Lower lobe of right lung (tissue), 2 donors: ENCODE data around the gene TMEM63B. TPM values are rescaled to one million over a fixed set of nuclear protein-coding genes. Genes with fewer than 3 reads are reported as not detected.
"Not testable (repeated sequence)": the region's sequence is repeated elsewhere in the genome, so short reads cannot be mapped to it uniquely, and the experiment has no call there.

ENCODE experiments used
- ATAC-seq, 2 donors: fragments of 200-7000 bp; cut with Tn5 transposase; one replicate each; pipeline ENCODE4 v1.9.1; 2020 to 2022; ENCODE audit warnings: mild to moderate bottlenecking in 2 of 2, moderate library complexity in 2 of 2
- DNase-seq: peaks from one replicate; pipeline ENCODE4 v3.0.0-alpha.2; 2020
- H3K27ac ChIP-seq: fragments of 200-600 bp; one replicate; pipeline ENCODE4 v1.8.0; 2022
- H3K27me3 ChIP-seq: fragments of 200-600 bp; one replicate; pipeline ENCODE4 v1.8.0; 2022; ENCODE audit warnings: low read depth
- H3K36me3 ChIP-seq: fragments of 200-600 bp; one replicate; pipeline ENCODE4 v1.8.0; 2022; ENCODE audit warnings: mild to moderate bottlenecking
- H3K4me1 ChIP-seq: fragments of 200-600 bp; one replicate; pipeline ENCODE4 v1.8.0; 2022
- H3K4me3 ChIP-seq: fragments of 200-600 bp; one replicate; pipeline ENCODE4 v1.8.0; 2022; ENCODE audit warnings: mild to moderate bottlenecking
- H3K9me3 ChIP-seq: fragments of 200-600 bp; one replicate; pipeline ENCODE4 v1.8.0; 2022
- intact Hi-C: fragments of 100-400 bp; cut with DNase I; formaldehyde crosslinking; loops from one replicate; pipeline ENCODE4 v1.11.0; 2022
- total RNA-seq: library from RNA; stranded (reverse); fragmentation: NEBNext Ultra II Directional; extraction: Animal tissue kit (Norgen Biotek cat#: 25700); gene quantifications from one replicate; pipeline ENCODE4 v1.2.1, GENCODE V29; 2021
- TF ChIP-seq, protein P1 (sequence below): fragments of 200-600 bp; IDR thresholded peaks from one replicate; pipeline ENCODE4 v1.8.0; 2022; ENCODE audit warnings: antibody characterized with exemption, mild to moderate bottlenecking
- donor health status: DM: no; HTN: yes; CAD: no; lungs with severe emphysema.

The TMEM63B gene
- total RNA-seq, 1 donor from 2014 or later = 99.2 TPM

DNA sequence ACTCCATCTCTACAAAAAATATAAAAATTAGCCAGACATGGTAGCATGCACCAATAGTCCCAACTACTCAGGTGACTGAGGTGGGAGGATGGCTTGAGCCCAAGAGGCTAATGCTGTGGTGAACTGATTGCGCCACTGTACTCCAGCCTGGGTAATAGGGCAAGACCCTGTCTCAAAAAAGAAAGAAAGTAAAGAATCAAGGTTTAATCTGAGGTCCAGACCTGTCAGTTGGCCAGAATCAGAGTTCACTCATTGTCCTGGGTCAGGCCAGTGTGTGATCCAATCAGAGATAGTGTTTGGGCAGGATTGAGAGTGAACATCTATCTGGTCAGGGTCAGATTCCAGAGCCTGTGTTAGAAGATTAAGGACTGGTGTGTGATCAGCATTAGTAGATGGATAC lies 15.5 kb downstream of the TMEM63B start:
- DNase-seq = no peak
- ATAC-seq = no peak
- no peaks in the 10 kb centered on the region for H3K27me3 ChIP-seq
- no peaks in the 10 kb centered on the region for H3K4me1 ChIP-seq
- H3K27ac ChIP-seq = no peak overlapping the region
- no peaks in the 10 kb centered on the region for H3K9me3 ChIP-seq
- peaks cover 98% of the 10 kb centered on the region for H3K36me3 ChIP-seq
- no peak overlapping the region for H3K4me3 ChIP-seq
- TF ChIP-seq, protein P1, sequence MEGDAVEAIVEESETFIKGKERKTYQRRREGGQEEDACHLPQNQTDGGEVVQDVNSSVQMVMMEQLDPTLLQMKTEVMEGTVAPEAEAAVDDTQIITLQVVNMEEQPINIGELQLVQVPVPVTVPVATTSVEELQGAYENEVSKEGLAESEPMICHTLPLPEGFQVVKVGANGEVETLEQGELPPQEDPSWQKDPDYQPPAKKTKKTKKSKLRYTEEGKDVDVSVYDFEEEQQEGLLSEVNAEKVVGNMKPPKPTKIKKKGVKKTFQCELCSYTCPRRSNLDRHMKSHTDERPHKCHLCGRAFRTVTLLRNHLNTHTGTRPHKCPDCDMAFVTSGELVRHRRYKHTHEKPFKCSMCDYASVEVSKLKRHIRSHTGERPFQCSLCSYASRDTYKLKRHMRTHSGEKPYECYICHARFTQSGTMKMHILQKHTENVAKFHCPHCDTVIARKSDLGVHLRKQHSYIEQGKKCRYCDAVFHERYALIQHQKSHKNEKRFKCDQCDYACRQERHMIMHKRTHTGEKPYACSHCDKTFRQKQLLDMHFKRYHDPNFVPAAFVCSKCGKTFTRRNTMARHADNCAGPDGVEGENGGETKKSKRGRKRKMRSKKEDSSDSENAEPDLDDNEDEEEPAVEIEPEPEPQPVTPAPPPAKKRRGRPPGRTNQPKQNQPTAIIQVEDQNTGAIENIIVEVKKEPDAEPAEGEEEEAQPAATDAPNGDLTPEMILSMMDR = no peak
- intact Hi-C loops = no loop called here

DNA sequence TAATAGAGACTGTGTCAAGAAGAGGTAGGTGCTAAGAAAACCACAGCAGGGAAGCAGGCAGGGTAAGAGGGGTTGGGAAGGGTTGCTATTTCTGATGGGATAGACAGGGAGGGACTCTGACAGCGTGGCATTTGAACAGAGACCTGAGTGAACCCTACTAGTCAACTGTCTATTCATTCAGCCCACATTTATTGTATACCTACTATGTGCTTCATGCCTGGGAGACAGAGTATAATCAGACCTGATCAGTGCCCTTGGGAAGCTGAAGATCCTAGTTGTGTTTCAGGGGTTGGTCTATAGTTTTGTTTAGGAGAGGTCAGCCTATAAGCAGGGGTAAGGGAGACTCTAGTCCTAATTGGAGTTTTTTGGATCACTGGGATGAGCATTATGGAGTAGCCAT lies 16.4 kb downstream of the TMEM63B start:
- no peaks in the 10 kb centered on the region for H3K27me3 ChIP-seq
- no peak overlapping the region for H3K4me3 ChIP-seq
- intact Hi-C loops = no loop called here
- H3K4me1 ChIP-seq = no peaks in the 10 kb centered on the region
- H3K36me3 ChIP-seq = peaks cover 100% of the 10 kb centered on the region
- no peak for DNase-seq
- TF ChIP-seq, protein P1 = no peak
- H3K9me3 ChIP-seq = no peaks in the 10 kb centered on the region
- no peak for ATAC-seq
- H3K27ac ChIP-seq = no peak overlapping the region

DNA sequence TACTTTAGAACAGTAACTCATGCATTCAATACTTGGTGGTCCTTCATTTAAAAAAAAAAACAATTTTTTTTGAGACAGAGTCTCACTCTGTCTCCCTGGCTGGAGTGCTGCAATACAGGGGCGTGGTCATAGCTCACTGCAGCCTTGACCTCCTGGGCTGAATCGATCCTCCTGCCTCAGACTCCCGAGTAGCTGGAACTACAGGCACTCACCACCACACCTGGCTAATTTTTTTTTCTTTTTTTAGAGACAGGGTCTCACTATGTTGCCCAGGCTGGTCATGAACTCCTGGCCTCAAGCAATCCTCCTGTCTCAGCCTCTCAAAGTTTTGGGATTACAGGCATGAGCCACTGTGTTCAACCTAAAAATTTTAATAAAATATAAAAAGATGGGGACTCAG lies 17.2 kb downstream of the TMEM63B start:
- peaks cover 100% of the 10 kb centered on the region for H3K36me3 ChIP-seq
- H3K27me3 ChIP-seq, DNase-seq, ATAC-seq, intact Hi-C loops, H3K27ac ChIP-seq, H3K9me3 ChIP-seq, H3K4me1 ChIP-seq, H3K4me3 ChIP-seq: not testable (repeated sequence)

DNA sequence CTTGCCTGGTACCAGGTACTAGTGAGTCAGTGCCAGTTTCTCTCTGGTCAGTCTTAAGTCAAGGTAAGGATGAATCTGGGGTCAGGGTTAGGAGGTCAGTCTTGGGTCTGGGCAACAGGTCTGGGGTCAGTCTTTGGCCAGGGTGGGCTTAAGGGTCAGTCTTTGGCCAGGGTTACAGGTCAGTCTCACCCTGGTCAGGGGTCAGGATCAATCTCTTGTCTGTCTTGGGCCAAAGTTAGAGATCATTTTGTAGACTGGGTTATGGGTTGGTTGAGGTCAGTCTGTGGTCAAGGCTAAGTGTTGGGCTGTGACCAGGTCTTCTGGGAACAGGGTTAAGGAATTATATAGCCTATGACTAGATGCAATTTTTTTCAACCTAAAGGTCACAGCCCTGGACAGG lies 18.5 kb downstream of the TMEM63B start:
- intact Hi-C loops = no loop called here
- H3K4me1 ChIP-seq = no peaks in the 10 kb centered on the region
- no peak overlapping the region for H3K4me3 ChIP-seq
- DNase-seq (no peak), ATAC-seq (no peak)
- H3K27ac ChIP-seq = no peak overlapping the region
- H3K27me3 ChIP-seq = no peaks in the 10 kb centered on the region
- H3K36me3 ChIP-seq = peaks cover 99% of the 10 kb centered on the region
- H3K9me3 ChIP-seq = no peaks in the 10 kb centered on the region
- TF ChIP-seq, protein P1 = no peak

DNA sequence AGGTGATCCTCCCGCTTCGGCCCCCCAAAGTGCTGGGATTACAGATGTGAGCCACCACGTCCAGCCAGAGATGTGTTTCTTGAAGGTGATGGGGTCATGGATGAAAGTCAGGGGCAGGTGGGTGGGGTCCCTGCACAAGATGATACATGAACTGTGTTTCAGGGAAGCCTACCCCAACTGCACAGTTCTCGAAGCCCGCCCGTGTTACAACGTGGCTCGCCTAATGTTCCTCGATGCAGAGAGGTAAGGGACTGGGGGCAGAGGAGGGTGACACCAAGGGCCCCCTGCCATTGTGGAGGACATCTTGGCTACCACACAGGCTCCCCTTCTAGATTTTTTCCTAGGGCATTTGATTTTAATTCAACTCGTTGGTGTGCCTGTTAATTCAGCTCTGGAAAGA lies 19.3 kb downstream of the TMEM63B start:
- intact Hi-C loops = no loop called here
- Histone ChIP-seq H3K36me3 (peaks cover 90% of the 10 kb centered on the region), H3K4me3 (no peak overlapping the region), H3K27me3 (no peaks in the 10 kb centered on the region), H3K4me1 (peaks cover 2% of the 10 kb centered on the region), H3K9me3 (no peaks in the 10 kb centered on the region), H3K27ac (no peak overlapping the region)
- TF ChIP-seq, protein P1 = no peak
- DNase-seq = no peak
- ATAC-seq = no peak

DNA sequence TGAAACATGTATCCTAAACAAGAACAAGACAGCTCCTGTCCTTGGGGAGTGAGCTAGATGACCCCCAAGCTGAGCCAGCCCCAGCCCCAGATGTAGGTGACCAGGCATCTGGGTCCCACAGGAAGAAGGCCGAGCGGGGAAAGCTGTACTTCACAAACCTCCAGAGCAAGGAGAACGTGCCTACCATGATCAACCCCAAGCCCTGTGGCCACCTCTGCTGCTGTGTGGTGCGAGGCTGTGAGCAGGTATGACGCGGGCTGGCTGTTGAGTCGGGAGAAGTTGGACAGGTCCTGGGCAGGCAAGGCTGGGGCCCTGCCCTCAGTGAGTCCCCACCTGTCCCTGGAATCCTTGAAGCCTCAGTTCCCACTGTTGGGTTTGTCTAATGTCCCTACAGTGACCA lies 19.9 kb downstream of the TMEM63B start:
- H3K4me1 ChIP-seq = peaks cover 4% of the 10 kb centered on the region
- H3K36me3 ChIP-seq = peaks cover 85% of the 10 kb centered on the region
- H3K27me3 ChIP-seq = no peaks in the 10 kb centered on the region
- H3K9me3 ChIP-seq = no peaks in the 10 kb centered on the region
- intact Hi-C loops = no loop called here
- TF ChIP-seq, protein P1 = no peak
- H3K27ac ChIP-seq = no peak overlapping the region
- no peak for DNase-seq
- ATAC-seq = no peak
- H3K4me3 ChIP-seq = no peak overlapping the region
